B cell (primary cell): ENCODE data around the gene RAD51B. TPM values are rescaled to one million over a fixed set of nuclear protein-coding genes. Genes with fewer than 3 reads are reported as not detected.

Experiments
- ATAC-seq: fragments of 200-7000 bp; cut with Tn5 transposase; one replicate; pipeline ENCODE4 v1.10.0; 2021; ENCODE audit warnings: low read depth, mild to moderate bottlenecking, moderate number of reproducible peaks, moderate library complexity
- CTCF ChIA-PET: fragments of 350-600 bp; sonication (Branson Sonifier 250); formaldehyde crosslinking; loops from one replicate; lab custom pipeline; 2021; ENCODE audit warnings: antibody characterized with exemption, inconsistent platforms; lab: Charles Lee
- POLR2A ChIA-PET: fragments of 350-600 bp; sonication (Branson Sonifier 250); formaldehyde crosslinking; loops from one replicate; lab custom pipeline; 2021; ENCODE audit warnings: antibody characterized with exemption; lab: Charles Lee
- DNase-seq: peaks from one replicate; pipeline ENCODE4 v3.0.0; 2013
- H2AFZ ChIP-seq: 2 replicates; pipeline ENCODE4 v1.6.1; 2012; ENCODE audit warnings: mild to moderate bottlenecking, low read depth, low read length; ENCODE audit not compliant: insufficient read depth, poor library complexity, severe bottlenecking
- H3K27ac ChIP-seq, 2 donors: 1 replicate in 1 of 2; 2 replicates in 1 of 2; pipeline ENCODE4 v1.5.1; 2012 to 2013; ENCODE audit warnings: low read length in 2 of 2, mild to moderate bottlenecking in 2 of 2, moderate library complexity in 1 of 2
- H3K27me3 ChIP-seq, 4 experiments: fragments of 200-600 bp in 1 of 4; sonication (generic) in 1 of 4; replicated peaks in 1 of 4; 1 replicate in 2 of 4; 2 replicates in 2 of 4; pipeline versions ENCODE4 v1.6.1 to v1.7.0; 2013 to 2016; ENCODE audit warnings: low read length in 3 of 4, mild to moderate bottlenecking in 2 of 4, mixed read lengths in 1 of 4, moderate library complexity in 1 of 4; ENCODE audit not compliant: insufficient read depth in 4 of 4, control insufficient read depth in 3 of 4; ENCODE audit errors: control extremely low read depth in 1 of 4
- H3K36me3 ChIP-seq, 2 experiments: replicated peaks in 1 of 2; 1 replicate in 1 of 2; 2 replicates in 1 of 2; pipeline versions ENCODE4 v1.6.1 to v1.7.1; 2013; ENCODE audit warnings: low read length in 1 of 2; ENCODE audit not compliant: insufficient read depth in 2 of 2, control insufficient read depth in 1 of 2; ENCODE audit errors: control extremely low read depth in 1 of 2, extremely low read depth in 1 of 2
- H3K4me1 ChIP-seq, 2 donors: fragments of 200-600 bp in 1 of 2; sonication (generic) in 1 of 2; 1 replicate in 1 of 2; 2 replicates in 1 of 2; pipeline versions ENCODE4 v1.5.1 to v1.6.1; 2013 to 2017; ENCODE audit warnings: low read length in 2 of 2; ENCODE audit not compliant: control insufficient read depth in 2 of 2, insufficient read depth in 2 of 2
- H3K4me2 ChIP-seq: replicated peaks from 2 replicates; pipeline ENCODE3; 2012; ENCODE audit warnings: mild to moderate bottlenecking, low read depth, low read length; ENCODE audit not compliant: poor library complexity, severe bottlenecking
- H3K4me3 ChIP-seq, 5 experiments: fragments of 200-600 bp in 1 of 5; sonication (generic) in 1 of 5; 1 replicate in 3 of 5; 2 replicates in 2 of 5; pipeline versions ENCODE4 v1.5.1 to v1.7.0; 2011 to 2016; ENCODE audit warnings: low read length in 4 of 5, mild to moderate bottlenecking in 4 of 5, low read depth in 2 of 5, control low read depth in 1 of 5, moderate library complexity in 1 of 5; ENCODE audit not compliant: insufficient read depth in 1 of 5; ENCODE audit errors: control extremely low read depth in 1 of 5, extremely low read depth in 1 of 5
- H3K79me2 ChIP-seq: fragments of 200-600 bp; sonication (generic); one replicate; pipeline ENCODE4 v1.6.0; 2016; ENCODE audit warnings: low read length; ENCODE audit not compliant: control insufficient read depth, insufficient read depth
- H3K9ac ChIP-seq: fragments of 200-600 bp; sonication (generic); 2 replicates; pipeline ENCODE4 v1.6.1; 2017; ENCODE audit warnings: mild to moderate bottlenecking, low read length, moderate library complexity
- H3K9me3 ChIP-seq, 3 donors: one replicate each; pipeline versions ENCODE4 v1.6.1 to v1.7.1; 2013; ENCODE audit warnings: low read length in 2 of 3; ENCODE audit not compliant: control insufficient read depth in 2 of 3, insufficient read depth in 1 of 3; ENCODE audit errors: control extremely low read depth in 1 of 3
- H4K20me1 ChIP-seq: 2 replicates; pipeline ENCODE4 v1.6.0; 2012; ENCODE audit warnings: mild to moderate bottlenecking, low read length; ENCODE audit not compliant: insufficient read depth, control insufficient read depth, poor library complexity, severe bottlenecking
- H3K27ac Mint-ChIP-seq: one replicate; pipeline ENCODE4 v1.8.0; 2021; ENCODE audit warnings: mixed read lengths
- H3K27me3 Mint-ChIP-seq: one replicate; pipeline ENCODE4 v1.8.0; 2021; ENCODE audit warnings: mixed read lengths
- H3K4me1 Mint-ChIP-seq: one replicate; pipeline ENCODE4 v1.8.0; 2021; ENCODE audit warnings: mixed read lengths
- H3K4me3 Mint-ChIP-seq: one replicate; pipeline ENCODE4 v1.8.0; 2021; ENCODE audit warnings: mixed read lengths
- H3K9me3 Mint-ChIP-seq: one replicate; pipeline ENCODE4 v1.8.0; 2022; ENCODE audit warnings: mixed read lengths; ENCODE audit not compliant: insufficient read depth
- CTCF ChIP-seq: fragments of 200-600 bp; IDR thresholded peaks from one replicate; pipeline ENCODE4 v1.8.0; 2022; ENCODE audit warnings: antibody characterized with exemption, mild to moderate bottlenecking
- EZH2 ChIP-seq: IDR thresholded peaks from 2 replicates; pipeline ENCODE4 v1.6.1; 2012; ENCODE audit warnings: borderline replicate concordance, low read depth, mild to moderate bottlenecking, moderate library complexity, low read length; ENCODE audit not compliant: insufficient read depth, poor library complexity, severe bottlenecking
- WGBS: methylation state at CpG from one replicate; pipeline ENCODE4 v1.1.5; 2013; ENCODE audit warnings: missing lambda C conversion rate; ENCODE audit not compliant: insufficient coverage; 5-methylcytosine and 5-hydroxymethylcytosine counted together
- intact Hi-C: fragments of 100-400 bp; cut with micrococcal nuclease; formaldehyde crosslinking; loops from one replicate; pipeline ENCODE4 v1.10.0; 2022
- polyA plus RNA-seq: library from polyadenylated mRNA; depleted of rRNA; stranded (reverse); fragments of >200 nt; gene quantifications from 2 replicates; pipeline ENCODE4 v1.2.3, GENCODE V29; 2012
- total RNA-seq, 2 donors: library from RNA; stranded (reverse); fragments of 120-200 nt in 1 of 2; gene quantifications; 1 replicate in 1 of 2; 2 replicates in 1 of 2; pipeline versions ENCODE4 v1.2.3 to v1.2.4, GENCODE V29; 2013 to 2022

RAD51B gene
- total and polyA plus RNA-seq, 2 donors (not counting 1 experiment from before 2014, with no cell fraction given) = 6.5 to 60.6 TPM

- no peak for DNase-seq
- H3K4me1 Mint-ChIP-seq = peaks cover 55% of the 10 kb centered on the region
- Histone ChIP-seq H3K9ac (no peak overlapping the region), H3K36me3 (no peaks in the 10 kb centered on the region), H3K4me3 (no peak overlapping the region), H3K4me2 (no peak overlapping the region), H3K27me3 (no peaks in the 10 kb centered on the region), H3K27ac (no peak overlapping the region), H3K9me3 (no peaks in the 10 kb centered on the region), H3K79me2 (no peaks in the 10 kb centered on the region), H3K4me1 (peaks cover 35 to 40% of the 10 kb centered on the region in 2 donors), H2AFZ (no peak overlapping the region), H4K20me1 (no peaks in the 10 kb centered on the region)
- intact Hi-C loops = loop anchor here (2.0 kb wide), 1 partner anchor 17 kb away; no protein-coding TSS in a partner anchor
- H3K27me3 Mint-ChIP-seq = no peaks in the 10 kb centered on the region
- ChIA-PET POLR2A (interaction anchor here (1.2 kb wide), 1 partner anchor 14 kb away, joined by 5 read pairs; no protein-coding TSS in a partner anchor), CTCF (interaction anchor here (0.8 to 2.1 kb wide), 6 partner anchors 8 to 846 kb away, joined by 3 to 7 read pairs (median 4); no protein-coding TSS in a partner anchor)
- WGBS = 90% methylated on average over 4 of the region's 9 CpGs
- no peak overlapping the region for H3K4me3 Mint-ChIP-seq
- H3K9me3 Mint-ChIP-seq = no peaks in the 10 kb centered on the region
- no peak for ATAC-seq
- H3K27ac Mint-ChIP-seq = peak overlapping the region; percentile 28
- TF ChIP-seq CTCF (no peak), EZH2 (no peak)
These were observed 673.8 kb downstream of the RAD51B start for GRCh38 chr14:68493152-68493911.
